Gastroesophageal sphincter (tissue), 3 donors: Measurements from ENCODE around the gene LYRM9.

Source experiments
- EP300 ChIP-seq: sonication (generic); formaldehyde crosslinking; IDR thresholded peaks from one replicate; pipeline ENCODE4 v1.6.1; 2017; ENCODE audit warnings: antibody characterized with exemption, mild to moderate bottlenecking
- TF ChIP-seq, protein P1 (sequence below), 4 experiments: fragments of 200-600 bp in 2 of 4; fragments of 450-650 bp in 2 of 4; sonication (generic) in 1 of 4; IDR thresholded peaks; one replicate each; pipeline ENCODE4 v1.5.1; 2017 to 2019; ENCODE audit warnings: antibody characterized with exemption in 4 of 4, mild to moderate bottlenecking in 2 of 4, moderate library complexity in 2 of 4

DNA sequence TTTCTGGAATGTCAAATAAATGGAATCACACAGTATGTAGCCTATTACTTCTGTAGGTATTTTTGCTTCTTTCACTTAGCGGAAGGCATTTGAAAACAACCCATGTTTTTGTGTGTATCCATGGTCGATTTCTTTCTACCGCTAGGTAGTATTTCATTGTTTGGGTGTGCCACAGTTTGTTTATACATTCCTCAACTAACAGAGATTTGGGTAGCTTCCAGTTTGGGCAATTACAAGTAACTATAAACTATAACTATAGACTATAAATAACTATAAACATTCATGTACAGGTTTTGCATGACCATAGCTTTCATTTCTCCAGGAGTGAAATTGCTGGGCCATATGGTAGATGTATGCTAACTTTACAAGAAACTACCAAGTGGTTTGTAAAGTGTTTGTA lies 40.1 kb downstream of the LYRM9 start:
- TF ChIP-seq, protein P1, sequence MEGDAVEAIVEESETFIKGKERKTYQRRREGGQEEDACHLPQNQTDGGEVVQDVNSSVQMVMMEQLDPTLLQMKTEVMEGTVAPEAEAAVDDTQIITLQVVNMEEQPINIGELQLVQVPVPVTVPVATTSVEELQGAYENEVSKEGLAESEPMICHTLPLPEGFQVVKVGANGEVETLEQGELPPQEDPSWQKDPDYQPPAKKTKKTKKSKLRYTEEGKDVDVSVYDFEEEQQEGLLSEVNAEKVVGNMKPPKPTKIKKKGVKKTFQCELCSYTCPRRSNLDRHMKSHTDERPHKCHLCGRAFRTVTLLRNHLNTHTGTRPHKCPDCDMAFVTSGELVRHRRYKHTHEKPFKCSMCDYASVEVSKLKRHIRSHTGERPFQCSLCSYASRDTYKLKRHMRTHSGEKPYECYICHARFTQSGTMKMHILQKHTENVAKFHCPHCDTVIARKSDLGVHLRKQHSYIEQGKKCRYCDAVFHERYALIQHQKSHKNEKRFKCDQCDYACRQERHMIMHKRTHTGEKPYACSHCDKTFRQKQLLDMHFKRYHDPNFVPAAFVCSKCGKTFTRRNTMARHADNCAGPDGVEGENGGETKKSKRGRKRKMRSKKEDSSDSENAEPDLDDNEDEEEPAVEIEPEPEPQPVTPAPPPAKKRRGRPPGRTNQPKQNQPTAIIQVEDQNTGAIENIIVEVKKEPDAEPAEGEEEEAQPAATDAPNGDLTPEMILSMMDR (IDR thresholded peaks at IDR 0.05), result no peak
- TF ChIP-seq EP300, result no peak
